ENCODE results near the gene PGM2. TPM values are rescaled to one million over a fixed set of nuclear protein-coding genes. Genes with fewer than 3 reads are reported as not detected.
"Not testable (repeated sequence)": the region's sequence is repeated elsewhere in the genome, so short reads cannot be mapped to it uniquely, and the experiment has no call there.

Gene PGM2
- total RNA-seq, 1 experiment from 2014 or later: 28.6 TPM

GRCh38 chr4:37780444-37781130 is 45.9 kb upstream of the PGM2 start:
- H3K27ac ChIP-seq (ENCODE audit: low read length): no peak overlapping the region
- H3K9ac ChIP-seq (ENCODE audit: low read length): no peak overlapping the region
- TF ChIP-seq EZH2 (IDR thresholded peaks at IDR 0.05; ENCODE audit: low read length, unreplicated experiment): no peak
- TF ChIP-seq, protein P1, sequence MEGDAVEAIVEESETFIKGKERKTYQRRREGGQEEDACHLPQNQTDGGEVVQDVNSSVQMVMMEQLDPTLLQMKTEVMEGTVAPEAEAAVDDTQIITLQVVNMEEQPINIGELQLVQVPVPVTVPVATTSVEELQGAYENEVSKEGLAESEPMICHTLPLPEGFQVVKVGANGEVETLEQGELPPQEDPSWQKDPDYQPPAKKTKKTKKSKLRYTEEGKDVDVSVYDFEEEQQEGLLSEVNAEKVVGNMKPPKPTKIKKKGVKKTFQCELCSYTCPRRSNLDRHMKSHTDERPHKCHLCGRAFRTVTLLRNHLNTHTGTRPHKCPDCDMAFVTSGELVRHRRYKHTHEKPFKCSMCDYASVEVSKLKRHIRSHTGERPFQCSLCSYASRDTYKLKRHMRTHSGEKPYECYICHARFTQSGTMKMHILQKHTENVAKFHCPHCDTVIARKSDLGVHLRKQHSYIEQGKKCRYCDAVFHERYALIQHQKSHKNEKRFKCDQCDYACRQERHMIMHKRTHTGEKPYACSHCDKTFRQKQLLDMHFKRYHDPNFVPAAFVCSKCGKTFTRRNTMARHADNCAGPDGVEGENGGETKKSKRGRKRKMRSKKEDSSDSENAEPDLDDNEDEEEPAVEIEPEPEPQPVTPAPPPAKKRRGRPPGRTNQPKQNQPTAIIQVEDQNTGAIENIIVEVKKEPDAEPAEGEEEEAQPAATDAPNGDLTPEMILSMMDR (conservative IDR thresholded peaks at IDR 0.05; ENCODE audit: low read depth, low read length): no peak
- TF ChIP-seq EZH2phosphoT487 (IDR thresholded peaks at IDR 0.05; ENCODE audit: borderline replicate concordance, low read length): no peak
- no peaks in the 10 kb centered on the region for H3K4me1 ChIP-seq (ENCODE audit: insufficient read depth, low read length)
- no peaks in the 10 kb centered on the region for H4K20me1 ChIP-seq (ENCODE audit: low read length)
- ATAC-seq: no peak
- H2AFZ ChIP-seq (ENCODE audit: low read length): no peak overlapping the region
- POLR2A ChIA-PET (ENCODE audit: unreplicated experiment): no interaction called here
- CTCF ChIA-PET: no interaction called here
- no peaks in the 10 kb centered on the region for H3K36me3 ChIP-seq (ENCODE audit: low read depth, low read length)
- no peaks in the 10 kb centered on the region for H3K79me2 ChIP-seq (ENCODE audit: low read length)
- no peak for DNase-seq
- no peaks in the 10 kb centered on the region for H3K9me3 ChIP-seq (ENCODE audit: low read length)
- intact Hi-C loops (cut with micrococcal nuclease): no loop called here
- no peaks in the 10 kb centered on the region for H3F3A ChIP-seq (ENCODE audit: low read length, unreplicated experiment)
- BruUV-seq (replicated peaks): no TSS peak
- H3K9me2 ChIP-seq (replicated peaks; ENCODE audit: low read length): no peaks in the 10 kb centered on the region
- no peak overlapping the region for H3K4me3 ChIP-seq (ENCODE audit: low read length)
- H3K27me3 ChIP-seq (ENCODE audit: low read length): no peaks in the 10 kb centered on the region
- no peak overlapping the region for H3K4me2 ChIP-seq (ENCODE audit: low read length)

DNA sequence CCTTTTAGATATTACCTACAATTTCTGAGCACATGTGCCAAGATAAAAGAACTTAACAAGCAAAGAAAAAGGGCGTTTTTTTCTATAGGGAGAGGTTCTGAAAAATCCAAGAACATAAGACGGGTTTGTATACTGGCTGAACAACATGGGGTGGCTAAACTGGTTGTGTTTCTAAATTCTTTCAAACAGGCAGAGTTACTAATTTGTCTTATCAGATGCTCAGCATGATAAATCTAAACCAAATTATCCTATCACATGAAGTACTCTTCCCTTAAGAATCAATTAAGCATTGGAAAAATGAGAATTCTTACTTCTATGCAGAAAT is 45.4 kb upstream of the PGM2 start:
- Histone ChIP-seq H3K4me3 (ENCODE audit: low read length) (no peak overlapping the region), H3K9me2 (replicated peaks; ENCODE audit: low read length) (no peaks in the 10 kb centered on the region), H3K27ac (ENCODE audit: low read length) (no peak overlapping the region), H3K9me3 (ENCODE audit: low read length) (no peaks in the 10 kb centered on the region), H3F3A (ENCODE audit: low read length, unreplicated experiment) (no peaks in the 10 kb centered on the region), H3K36me3 (ENCODE audit: low read depth, low read length) (no peaks in the 10 kb centered on the region), H3K4me2 (ENCODE audit: low read length) (no peak overlapping the region), H2AFZ (ENCODE audit: low read length) (no peak overlapping the region), H4K20me1 (ENCODE audit: low read length) (no peaks in the 10 kb centered on the region), H3K79me2 (ENCODE audit: low read length) (no peaks in the 10 kb centered on the region), H3K4me1 (ENCODE audit: insufficient read depth, low read length) (no peaks in the 10 kb centered on the region), H3K27me3 (ENCODE audit: low read length) (no peaks in the 10 kb centered on the region), H3K9ac (ENCODE audit: low read length) (no peak overlapping the region)
- ATAC-seq: no peak
- BruUV-seq (replicated peaks): no TSS peak
- TF ChIP-seq EZH2phosphoT487 (IDR thresholded peaks at IDR 0.05; ENCODE audit: borderline replicate concordance, low read length) (no peak), EZH2 (IDR thresholded peaks at IDR 0.05; ENCODE audit: low read length, unreplicated experiment) (no peak)
- TF ChIP-seq, protein P1 (conservative IDR thresholded peaks at IDR 0.05; ENCODE audit: low read depth, low read length): no peak
- CTCF ChIA-PET: no interaction called here
- intact Hi-C loops (cut with micrococcal nuclease): no loop called here
- no peak for DNase-seq
- POLR2A ChIA-PET (ENCODE audit: unreplicated experiment): no interaction called here

GRCh38 chr4:37786267-37786666 is 40.2 kb upstream of the PGM2 start:
- intact Hi-C loops (cut with micrococcal nuclease); ATAC-seq; H4K20me1 ChIP-seq (ENCODE audit: low read length); H3K27me3 ChIP-seq (ENCODE audit: low read length); H3K4me3 ChIP-seq (ENCODE audit: low read length); DNase-seq; H3K79me2 ChIP-seq (ENCODE audit: low read length); CTCF ChIA-PET; H2AFZ ChIP-seq (ENCODE audit: low read length); H3K27ac ChIP-seq (ENCODE audit: low read length); BruUV-seq (replicated peaks); H3K9me2 ChIP-seq (replicated peaks; ENCODE audit: low read length); H3K4me1 ChIP-seq (ENCODE audit: insufficient read depth, low read length); H3K9me3 ChIP-seq (ENCODE audit: low read length); H3F3A ChIP-seq (ENCODE audit: low read length, unreplicated experiment); POLR2A ChIA-PET (ENCODE audit: unreplicated experiment); H3K36me3 ChIP-seq (ENCODE audit: low read depth, low read length); H3K4me2 ChIP-seq (ENCODE audit: low read length); H3K9ac ChIP-seq (ENCODE audit: low read length): not testable (repeated sequence)

DNA sequence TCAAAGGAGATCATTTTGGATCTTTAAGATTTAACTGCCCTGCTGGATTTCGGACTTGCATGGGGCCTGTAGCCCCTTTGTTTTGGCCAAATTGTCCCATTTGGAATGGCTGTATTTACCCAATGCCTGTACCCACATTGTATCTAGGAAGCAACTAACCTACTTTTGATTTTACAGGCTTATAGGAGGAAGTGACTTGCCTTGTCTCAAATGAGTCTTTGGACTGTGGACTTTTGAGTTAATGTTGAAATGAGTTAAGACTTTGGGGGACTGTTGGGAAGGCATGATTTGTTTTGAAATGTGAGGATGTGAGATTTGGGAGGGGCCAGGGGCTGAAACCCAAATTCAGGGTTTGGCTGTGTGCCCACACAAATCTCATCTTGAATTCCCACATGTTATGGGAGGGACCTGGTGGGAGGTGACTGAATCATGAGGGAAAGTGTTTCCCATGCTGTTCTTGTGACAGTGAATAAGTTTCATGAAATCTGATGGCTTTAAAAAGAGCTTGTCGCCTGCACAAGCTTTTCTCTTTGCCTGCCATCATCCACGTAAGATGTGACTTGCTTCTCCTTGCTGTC is 38.5 kb upstream of the PGM2 start:
- H4K20me1 ChIP-seq (ENCODE audit: low read length); ATAC-seq; H3K9ac ChIP-seq (ENCODE audit: low read length); H3K9me3 ChIP-seq (ENCODE audit: low read length); H3K27ac ChIP-seq (ENCODE audit: low read length); H3F3A ChIP-seq (ENCODE audit: low read length, unreplicated experiment); H3K36me3 ChIP-seq (ENCODE audit: low read depth, low read length); intact Hi-C loops (cut with micrococcal nuclease); H3K4me2 ChIP-seq (ENCODE audit: low read length); H3K79me2 ChIP-seq (ENCODE audit: low read length); H3K4me1 ChIP-seq (ENCODE audit: insufficient read depth, low read length); CTCF ChIA-PET; H2AFZ ChIP-seq (ENCODE audit: low read length); BruUV-seq (replicated peaks); DNase-seq; H3K9me2 ChIP-seq (replicated peaks; ENCODE audit: low read length); H3K4me3 ChIP-seq (ENCODE audit: low read length); H3K27me3 ChIP-seq (ENCODE audit: low read length); POLR2A ChIA-PET (ENCODE audit: unreplicated experiment): not testable (repeated sequence)
